Activated CD4-positive, alpha-beta memory T cell treated with anti-CD3 and anti-CD28 coated beads for 36 hours (primary cell): ENCODE results near the gene RFX4. TPM values are rescaled to one million over a fixed set of nuclear protein-coding genes. Genes with fewer than 3 reads are reported as not detected.

Experiments
- CTCF ChIA-PET: fragments of 350-600 bp; sonication (Branson Sonifier 250); formaldehyde crosslinking; loops from one replicate; lab custom pipeline; 2021; ENCODE audit warnings: antibody characterized with exemption, inconsistent platforms; lab: Charles Lee
- POLR2A ChIA-PET: fragments of 350-600 bp; sonication (Branson Sonifier 250); formaldehyde crosslinking; loops from one replicate; lab custom pipeline; 2021; ENCODE audit warnings: antibody characterized with exemption; lab: Charles Lee
- DNase-seq: peaks from one replicate; pipeline ENCODE4 v3.0.0-alpha.2; 2020
- H3K27ac Mint-ChIP-seq: one replicate; pipeline ENCODE4 v1.8.0; 2021; ENCODE audit warnings: mixed read lengths
- H3K27me3 Mint-ChIP-seq: one replicate; pipeline ENCODE4 v1.8.0; 2021; ENCODE audit warnings: mixed read lengths
- H3K36me3 Mint-ChIP-seq: one replicate; pipeline ENCODE4 v1.8.0; 2021; ENCODE audit warnings: mixed read lengths
- H3K4me1 Mint-ChIP-seq: one replicate; pipeline ENCODE4 v1.8.0; 2021; ENCODE audit warnings: low read depth, mixed read lengths
- H3K4me3 Mint-ChIP-seq: one replicate; pipeline ENCODE4 v1.8.0; 2021; ENCODE audit warnings: mild to moderate bottlenecking, mixed read lengths
- H3K9me3 Mint-ChIP-seq: one replicate; pipeline ENCODE4 v1.8.0; 2021; ENCODE audit warnings: mixed read lengths
- intact Hi-C: fragments of 100-400 bp; cut with micrococcal nuclease; formaldehyde crosslinking; loops from one replicate; pipeline ENCODE4 v1.15.1; 2023
- total RNA-seq, 2 experiments: library from RNA; stranded (reverse); gene quantifications; one replicate each; pipeline ENCODE4 v1.2.3, GENCODE V29; 2021

RFX4 gene
- total RNA-seq, 2 experiments from 2014 or later = not detected

DNA sequence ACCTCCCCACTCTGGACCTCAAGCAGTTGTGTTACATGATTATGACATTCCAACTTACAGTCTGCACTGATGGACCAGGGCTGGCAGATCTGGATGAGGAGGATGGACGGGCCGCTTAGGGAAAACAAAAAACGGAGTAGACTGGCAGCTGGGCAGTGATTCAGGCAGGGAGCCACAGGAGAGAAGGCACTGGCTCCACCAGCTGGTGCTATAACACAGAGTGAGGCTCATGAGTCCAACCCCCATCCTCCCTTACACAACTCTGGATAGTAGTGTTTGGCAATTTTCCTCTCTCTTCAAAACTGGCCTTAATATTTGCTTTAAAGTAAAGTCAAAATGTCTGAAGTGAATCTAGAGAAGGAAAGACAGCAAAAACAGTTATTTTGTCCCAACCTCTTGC, 181.9 kb downstream of the RFX4 start:
- CTCF ChIA-PET = no interaction called here
- no peaks in the 10 kb centered on the region for H3K36me3 Mint-ChIP-seq

DNA sequence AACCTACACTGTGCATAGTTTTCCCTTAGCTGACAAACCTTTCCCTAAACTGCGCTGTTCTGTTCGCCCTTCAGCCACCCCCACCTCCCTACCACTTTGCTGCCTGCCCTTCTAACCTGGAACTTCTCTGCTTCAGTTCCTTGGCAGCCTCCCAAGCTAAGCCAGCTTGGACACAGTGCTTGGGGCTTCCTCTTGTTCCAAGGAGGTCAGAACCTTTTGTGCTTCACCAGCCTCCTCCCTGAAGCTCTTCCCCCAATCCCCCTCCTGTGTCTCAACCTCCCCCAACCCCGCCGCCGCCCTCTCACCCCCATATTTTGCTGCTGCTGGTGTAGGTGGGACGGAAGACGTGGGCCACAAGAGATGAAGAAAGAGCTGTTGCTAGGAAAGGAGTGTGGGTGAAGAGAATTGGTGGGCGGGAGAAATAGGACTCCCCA, 183.6 kb downstream of the RFX4 start:
- POLR2A ChIA-PET = no interaction called here
- Mint-ChIP-seq H3K36me3 (no peaks in the 10 kb centered on the region), H3K27me3 (no peaks in the 10 kb centered on the region), H3K27ac (peak overlapping the region; percentile 33), H3K4me1 (peaks cover 23% of the 10 kb centered on the region), H3K9me3 (no peaks in the 10 kb centered on the region), H3K4me3 (no peak overlapping the region)
- intact Hi-C loops = no loop called here
- DNase-seq = no peak
- CTCF ChIA-PET = interaction anchor here (0.6 kb wide), 1 partner anchor 10 kb away, joined by 3 read pairs; no protein-coding TSS in a partner anchor

More for the DNA sequence above, 181.9 kb downstream of the RFX4 start:
- POLR2A ChIA-PET = no interaction called here
- DNase-seq = no peak
- intact Hi-C loops = no loop called here
- H3K27me3 Mint-ChIP-seq = no peaks in the 10 kb centered on the region
- H3K4me3 Mint-ChIP-seq = no peak overlapping the region
- H3K27ac Mint-ChIP-seq = no peak overlapping the region
- peaks cover 38% of the 10 kb centered on the region for H3K4me1 Mint-ChIP-seq
- H3K9me3 Mint-ChIP-seq = no peaks in the 10 kb centered on the region

DNA sequence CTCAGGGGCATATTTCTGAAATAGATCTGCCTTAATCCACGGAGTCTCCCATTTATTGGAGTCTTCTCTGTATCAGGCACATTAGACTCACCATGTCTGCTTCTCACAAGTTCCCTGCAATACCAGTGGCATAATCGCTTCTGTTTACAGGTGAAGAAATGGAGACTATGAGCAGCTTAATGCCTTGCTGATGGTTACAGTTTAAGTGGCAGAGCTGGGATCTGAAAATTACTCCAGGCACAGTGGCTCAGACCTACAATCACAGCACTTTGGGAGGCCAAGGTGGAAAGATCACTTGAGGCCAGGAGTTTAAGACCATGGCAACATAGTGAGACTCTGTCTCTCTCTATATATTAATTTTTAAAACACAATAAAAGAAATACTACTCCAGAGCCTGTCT, 184.4 kb downstream of the RFX4 start:
- POLR2A ChIA-PET = no interaction called here

DNA sequence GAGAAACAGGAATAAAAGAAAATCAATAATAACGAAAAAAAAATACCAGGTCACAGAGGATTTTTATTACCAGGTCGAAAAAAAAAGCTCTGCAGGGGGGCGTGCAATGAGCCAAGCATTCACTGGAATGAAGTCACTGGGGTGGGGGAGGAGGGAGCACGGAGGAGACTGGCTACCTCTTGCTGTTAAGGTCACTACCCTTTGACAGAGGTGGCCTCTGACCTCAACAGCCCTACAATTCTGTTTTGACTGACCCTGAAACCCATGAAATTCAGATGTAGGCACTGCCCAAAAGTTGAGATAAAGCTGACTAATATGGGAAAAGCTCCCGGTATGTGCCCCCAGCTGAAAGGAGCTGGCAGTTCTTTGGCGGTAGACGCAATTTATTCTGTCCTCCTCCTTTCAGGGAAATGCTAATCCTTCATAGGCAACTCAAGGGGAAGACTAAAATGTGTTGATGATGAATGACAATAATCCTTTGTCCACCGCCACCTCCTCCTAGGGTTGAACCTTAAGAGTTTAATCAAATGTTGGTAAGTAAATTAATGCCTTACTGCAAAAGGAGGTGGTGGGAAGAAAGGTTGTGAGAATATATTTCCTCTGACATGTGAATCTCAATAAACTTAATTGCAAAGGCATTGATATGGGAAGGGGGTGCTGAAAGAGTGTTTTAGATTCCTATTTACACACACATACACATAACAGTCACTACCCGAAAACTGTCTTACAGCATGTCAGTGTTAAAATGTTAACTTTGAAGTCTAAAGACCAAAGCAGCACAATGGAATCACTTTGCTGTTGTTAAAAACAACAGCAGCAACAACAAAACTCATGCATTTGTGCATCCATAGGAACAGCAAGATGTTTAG, 185.4 kb downstream of the RFX4 start:
- DNase-seq = no peak
- CTCF ChIA-PET = no interaction called here
- Mint-ChIP-seq H3K4me1 (peaks cover 23% of the 10 kb centered on the region), H3K36me3 (no peaks in the 10 kb centered on the region), H3K27me3 (no peaks in the 10 kb centered on the region), H3K4me3 (no peak overlapping the region), H3K27ac (no peak overlapping the region), H3K9me3 (no peaks in the 10 kb centered on the region)
- POLR2A ChIA-PET = no interaction called here
- intact Hi-C loops = no loop called here

More for the DNA sequence above, 184.4 kb downstream of the RFX4 start:
- Mint-ChIP-seq H3K4me3 (no peak overlapping the region), H3K27me3 (no peaks in the 10 kb centered on the region), H3K4me1 (peaks cover 23% of the 10 kb centered on the region), H3K36me3 (no peaks in the 10 kb centered on the region), H3K27ac (no peak overlapping the region), H3K9me3 (no peaks in the 10 kb centered on the region)
- CTCF ChIA-PET = no interaction called here
- intact Hi-C loops = no loop called here
- no peak for DNase-seq

DNA sequence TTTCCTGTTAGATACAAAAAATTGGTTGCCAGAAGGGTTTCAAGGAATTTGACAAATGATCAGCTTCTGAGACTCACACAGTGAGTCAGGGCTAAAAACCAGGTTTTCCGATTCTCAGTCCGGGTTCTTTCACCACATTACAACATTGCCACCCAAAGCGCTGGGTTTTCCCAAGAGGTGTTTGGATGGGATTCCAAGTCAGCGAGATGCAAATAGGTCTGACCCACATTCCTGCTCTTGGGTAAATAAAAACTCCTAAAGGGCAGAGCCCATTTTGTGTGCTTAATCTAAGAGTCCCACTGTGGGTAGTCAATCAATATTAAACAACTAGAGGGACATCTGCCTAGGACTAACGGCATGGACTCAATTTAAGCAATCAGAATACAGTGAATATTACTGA, 186.3 kb downstream of the RFX4 start:
- ChIA-PET POLR2A (no interaction called here), CTCF (no interaction called here)
- no peaks in the 10 kb centered on the region for H3K27me3 Mint-ChIP-seq
- no peak overlapping the region for H3K27ac Mint-ChIP-seq
- H3K9me3 Mint-ChIP-seq = no peaks in the 10 kb centered on the region
- H3K36me3 Mint-ChIP-seq = no peaks in the 10 kb centered on the region
- DNase-seq = no peak
- H3K4me3 Mint-ChIP-seq = no peak overlapping the region
- intact Hi-C loops = no loop called here
- H3K4me1 Mint-ChIP-seq = peaks cover 23% of the 10 kb centered on the region

DNA sequence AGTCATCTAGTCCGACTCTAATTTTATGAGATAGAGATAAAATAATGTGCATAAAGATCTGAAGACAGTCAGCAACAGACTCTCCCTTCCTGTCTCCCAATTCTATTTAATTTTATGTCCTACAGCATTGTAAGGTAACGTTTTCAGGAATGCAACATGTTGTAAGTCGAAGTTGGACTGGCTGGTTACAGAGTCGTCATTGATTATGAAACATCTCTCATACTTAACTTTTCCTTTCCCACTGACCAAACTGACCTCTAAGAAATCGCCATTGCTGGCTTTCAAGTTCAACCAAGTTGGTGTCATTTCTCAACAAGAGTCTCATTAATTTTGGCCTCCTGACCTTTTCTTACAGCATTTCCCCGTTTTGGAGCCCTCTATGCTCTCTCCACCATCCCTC, 186.7 kb downstream of the RFX4 start:
- POLR2A ChIA-PET = no interaction called here
- no peaks in the 10 kb centered on the region for H3K27me3 Mint-ChIP-seq
- no peak for DNase-seq
- H3K4me3 Mint-ChIP-seq = no peak overlapping the region
- no peak overlapping the region for H3K27ac Mint-ChIP-seq
- no peaks in the 10 kb centered on the region for H3K36me3 Mint-ChIP-seq
- CTCF ChIA-PET = no interaction called here
- no peaks in the 10 kb centered on the region for H3K9me3 Mint-ChIP-seq
- H3K4me1 Mint-ChIP-seq = peaks cover 23% of the 10 kb centered on the region
- intact Hi-C loops = no loop called here

DNA sequence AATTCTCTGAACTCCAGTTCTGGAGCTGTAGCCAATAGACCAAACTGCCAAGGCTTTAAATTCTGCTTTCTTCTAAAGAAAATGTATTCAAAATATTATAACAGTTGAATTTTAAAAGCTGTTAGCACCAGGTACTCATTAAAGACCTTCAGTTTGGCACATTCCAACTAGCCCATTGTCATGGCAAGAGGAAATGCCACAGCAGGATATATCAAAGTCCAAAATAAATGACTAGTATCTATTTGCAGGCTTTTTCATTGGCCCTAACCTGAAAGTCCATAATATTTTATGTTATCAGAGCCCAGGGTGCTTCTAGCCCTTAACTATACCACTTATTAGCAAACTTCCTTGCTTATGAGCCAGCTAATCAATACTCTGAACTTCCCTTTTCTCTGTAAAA, 188.6 kb downstream of the RFX4 start:
- no peaks in the 10 kb centered on the region for H3K27me3 Mint-ChIP-seq
- no peaks in the 10 kb centered on the region for H3K9me3 Mint-ChIP-seq
- H3K36me3 Mint-ChIP-seq = no peaks in the 10 kb centered on the region
- H3K27ac Mint-ChIP-seq = no peak overlapping the region
- DNase-seq = no peak
- CTCF ChIA-PET = interaction anchor here (0.8 to 1.1 kb wide), 2 partner anchors 18 to 148 kb away, joined by 3 read pairs; no protein-coding TSS in a partner anchor
- POLR2A ChIA-PET = no interaction called here
- no peak overlapping the region for H3K4me3 Mint-ChIP-seq
- H3K4me1 Mint-ChIP-seq = peaks cover 30% of the 10 kb centered on the region
- intact Hi-C loops = loop anchor here (5.0 to 10.0 kb wide), 2 partner anchors 187 to 321 kb away; partner anchors contain the start of genes CRY1 and RFX4

DNA sequence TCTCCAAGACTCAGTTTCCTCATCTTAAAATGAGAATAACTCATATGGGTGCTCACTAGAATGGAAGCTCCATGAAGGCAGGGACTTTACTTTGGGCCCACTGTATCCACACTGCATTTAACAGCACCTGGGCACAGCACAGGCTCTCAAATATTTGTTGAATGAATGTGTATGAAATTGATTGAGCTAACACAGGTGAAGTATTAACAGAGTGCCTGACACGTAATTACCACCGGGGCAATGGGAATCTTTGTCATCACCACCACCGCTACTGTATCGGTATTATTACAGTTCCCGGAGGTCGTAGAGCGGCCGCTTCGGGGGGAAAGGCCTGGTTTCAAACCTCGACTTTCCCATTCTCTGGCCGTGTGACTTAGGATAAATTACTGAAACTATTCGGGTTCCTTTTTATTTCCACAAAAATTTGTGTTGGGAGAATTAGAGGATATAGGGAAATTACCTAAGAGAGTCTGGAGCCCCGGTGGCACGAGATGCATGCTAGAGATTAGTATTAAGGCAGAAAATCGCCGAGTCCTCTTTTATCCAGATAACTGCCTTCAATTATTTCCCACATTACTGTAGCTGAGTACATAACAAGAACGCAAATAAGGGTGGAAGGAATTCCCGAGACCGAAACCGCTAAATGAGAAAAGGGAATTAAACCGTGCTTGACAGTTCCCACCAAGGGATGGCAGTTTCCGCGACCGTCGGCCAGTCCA, 190.6 kb downstream of the RFX4 start:
- H3K4me3 Mint-ChIP-seq = peak overlapping the region; percentile 93
- H3K27me3 Mint-ChIP-seq = no peaks in the 10 kb centered on the region
- intact Hi-C loops = loop anchor here (1.0 to 10.0 kb wide), 8 partner anchors 20 to 470 kb away; partner anchors contain the start of genes CRY1, POLR3B and RFX4

DNA sequence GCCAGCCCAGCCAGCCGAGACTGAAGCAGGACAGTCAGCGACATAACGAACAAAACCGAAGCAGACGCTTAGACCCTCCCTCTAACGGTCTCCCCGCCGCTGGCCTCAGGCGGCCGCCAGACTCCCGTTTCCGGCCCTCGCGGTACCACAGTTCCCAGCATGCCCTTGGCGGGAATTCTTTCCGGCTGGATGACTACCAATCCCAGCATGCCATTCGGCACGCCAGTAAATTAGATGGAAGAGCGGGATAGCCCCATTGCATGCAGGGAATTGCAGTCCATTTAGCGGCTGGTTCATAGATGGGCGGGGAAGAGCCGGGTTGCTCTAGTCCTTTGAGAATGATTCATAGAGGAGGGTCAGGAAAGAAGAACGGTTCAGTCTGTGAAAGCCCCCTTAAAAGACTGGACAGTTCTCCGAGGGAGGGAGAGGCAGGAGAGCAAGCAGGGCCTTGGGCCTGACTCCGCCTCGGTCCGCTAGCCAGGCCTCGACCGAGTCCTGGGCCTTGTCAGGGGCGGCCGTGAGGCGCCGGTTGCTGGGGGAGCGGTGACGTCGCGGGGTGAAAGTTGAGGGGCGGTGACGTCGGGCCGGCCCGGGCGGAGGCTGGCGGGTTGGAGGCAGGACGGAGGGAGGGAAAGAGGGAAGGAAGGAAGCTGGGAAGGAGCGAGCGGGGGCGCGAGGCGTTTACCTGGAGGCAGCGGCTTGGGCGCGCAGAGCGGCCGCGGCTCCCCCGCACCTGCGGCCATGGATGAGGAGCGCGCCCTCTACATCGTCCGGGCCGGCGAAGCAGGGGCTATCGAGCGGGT, 191.4 kb downstream of the RFX4 start, which contains the start of gene RIC8B:
Gene RIC8B (plus strand): TSS at position 678 of the 803 bp plus-strand sequence. CDS start 64 bp downstream, at position 742.
- H3K9me3 Mint-ChIP-seq = no peaks in the 10 kb centered on the region
- ChIA-PET CTCF (interaction anchor here (1.0 kb wide), 1 partner anchor 20 kb away, joined by 3 read pairs; no protein-coding TSS in a partner anchor), POLR2A (interaction anchor here (0.6 to 1.9 kb wide), 2 partner anchors 13 to 21 kb away, joined by 3 to 6 read pairs; no protein-coding TSS in a partner anchor)
- peak within 1 kb of the TSS; percentile 98 for H3K27ac Mint-ChIP-seq
- peak; percentile 91 for DNase-seq
- no peaks in the 10 kb centered on the region for H3K27me3 Mint-ChIP-seq
- peaks cover 22% of the 10 kb centered on the region for H3K4me1 Mint-ChIP-seq
- intact Hi-C loops = loop anchor here (1.0 to 10.0 kb wide), 8 partner anchors 21 to 471 kb away; partner anchors contain the start of genes CRY1, POLR3B and RFX4
- peak within 1 kb of the TSS; percentile 93 for H3K4me3 Mint-ChIP-seq
- no peaks in the 10 kb centered on the region for H3K36me3 Mint-ChIP-seq

More for the DNA sequence above, 190.6 kb downstream of the RFX4 start:
- POLR2A ChIA-PET = no interaction called here
- H3K36me3 Mint-ChIP-seq = no peaks in the 10 kb centered on the region
- H3K9me3 Mint-ChIP-seq = no peaks in the 10 kb centered on the region
- no peak for DNase-seq
- CTCF ChIA-PET = interaction anchor here (1.0 kb wide), 2 partner anchors 20 to 416 kb away, joined by 3 read pairs; partner anchors contain the start of gene POLR3B
- H3K4me1 Mint-ChIP-seq = peaks cover 22% of the 10 kb centered on the region
- peak overlapping the region; percentile 98 for H3K27ac Mint-ChIP-seq

DNA sequence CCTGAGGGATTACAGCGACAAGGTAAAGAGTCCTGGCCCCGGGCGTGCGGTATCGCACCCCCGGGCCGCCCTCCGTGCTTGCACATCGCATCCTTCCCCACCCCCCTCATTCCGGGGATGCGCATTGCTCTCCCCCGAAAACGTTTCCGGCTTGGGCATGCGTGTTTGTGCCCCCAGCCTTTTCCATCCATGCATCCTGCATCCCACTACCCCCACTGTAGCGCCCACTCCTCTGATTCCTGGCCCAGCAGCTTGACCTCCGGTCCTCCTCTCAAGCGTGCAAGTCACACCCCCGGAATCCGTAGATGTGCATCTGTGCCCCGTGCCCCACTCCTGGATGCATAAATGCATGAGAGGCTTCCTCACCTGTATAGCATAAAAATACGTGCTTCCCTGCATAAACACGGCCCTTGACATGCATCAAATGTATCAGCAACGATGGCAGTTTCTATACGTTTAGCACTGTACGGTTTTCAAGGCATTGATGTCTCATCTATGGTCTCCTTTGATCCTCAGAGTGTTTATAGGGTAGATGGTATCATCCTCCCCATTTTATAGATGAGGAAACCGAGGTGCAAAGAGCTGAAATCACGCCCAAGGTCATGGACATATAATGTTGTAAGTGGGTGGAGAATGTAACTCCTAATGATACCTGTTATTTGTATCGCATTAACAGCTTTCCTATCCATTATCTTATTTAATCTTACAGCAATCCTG, 192.2 kb downstream of the RFX4 start:
- intact Hi-C loops = loop anchor here (1.0 to 10.0 kb wide), 8 partner anchors 22 to 472 kb away; partner anchors contain the start of genes CRY1, POLR3B and RFX4
- H3K27ac Mint-ChIP-seq = peak overlapping the region; percentile 98
- POLR2A ChIA-PET = interaction anchor here (0.6 to 1.9 kb wide), 3 partner anchors 12 to 417 kb away, joined by 3 to 6 read pairs (median 3); no protein-coding TSS in a partner anchor
- CTCF ChIA-PET = interaction anchor here (0.9 to 1.5 kb wide), 2 partner anchors 15 to 418 kb away, joined by 3 to 4 read pairs; partner anchors contain the start of gene POLR3B
- no peaks in the 10 kb centered on the region for H3K27me3 Mint-ChIP-seq
- DNase-seq = peak; percentile 41
- H3K36me3 Mint-ChIP-seq = no peaks in the 10 kb centered on the region
- H3K4me3 Mint-ChIP-seq = peak overlapping the region; percentile 93
- no peaks in the 10 kb centered on the region for H3K9me3 Mint-ChIP-seq
- H3K4me1 Mint-ChIP-seq = peaks cover 22% of the 10 kb centered on the region
